OCI-M1 (cell line): Measurements from ENCODE around the gene CPB2.

Experiments
- DNase-seq: peaks from one replicate; lab custom pipeline; 2025; lab: John Stamatoyannopoulos, UW

The CPB2 gene

GRCh38 chr13:46050771-46051170, 54.1 kb downstream of the CPB2 start:
- peak; percentile 14 for DNase-seq

- DNase-seq, result no peak
Measured at GRCh38 chr13:46045424-46045823, 59.4 kb downstream of the CPB2 start.

- DNase-seq, result no peak
Measured at GRCh38 chr13:46043647-46044046, 61.2 kb downstream of the CPB2 start.

GRCh38 chr13:46041419-46041839, 63.4 kb downstream of the CPB2 start:
- DNase-seq, result no peak

GRCh38 chr13:46040763-46041162, 64.1 kb downstream of the CPB2 start:
- DNase-seq, result no peak

- DNase-seq, result no peak
Measured at GRCh38 chr13:46039411-46040182, 65.2 kb downstream of the CPB2 start.

- DNase-seq, result no peak
Measured at GRCh38 chr13:46038296-46038695, 66.5 kb downstream of the CPB2 start.

GRCh38 chr13:46035066-46035465, 69.8 kb downstream of the CPB2 start:
- no peak for DNase-seq

GRCh38 chr13:46032341-46032740, 72.5 kb downstream of the CPB2 start:
- peak; percentile 12 for DNase-seq

- DNase-seq, result no peak
Measured at GRCh38 chr13:46031581-46032263, 73.1 kb downstream of the CPB2 start.

- DNase-seq, result no peak
Measured at GRCh38 chr13:46025157-46025556, 79.7 kb downstream of the CPB2 start.

GRCh38 chr13:46022481-46022880, 82.4 kb downstream of the CPB2 start:
- no peak for DNase-seq

GRCh38 chr13:46016216-46016615, 88.6 kb downstream of the CPB2 start:
- no peak for DNase-seq

- DNase-seq, result peak; percentile 25
Measured at GRCh38 chr13:46015366-46015765, 89.5 kb downstream of the CPB2 start.

GRCh38 chr13:46012404-46012803, 92.4 kb downstream of the CPB2 start:
- no peak for DNase-seq

GRCh38 chr13:46010148-46010547, 94.7 kb downstream of the CPB2 start:
- peak; percentile 15 for DNase-seq

- no peak for DNase-seq
Measured at GRCh38 chr13:46008631-46009030, 96.2 kb downstream of the CPB2 start.

- DNase-seq, result no peak
Measured at GRCh38 chr13:46006688-46007452, 98.0 kb downstream of the CPB2 start.

GRCh38 chr13:46004491-46004890, 100.3 kb downstream of the CPB2 start:
- no peak for DNase-seq
